ENCODE results near the gene THRA.

The THRA gene

GRCh38 chr17:40027614-40028012 is 35.2 kb upstream of the THRA start:
- DNase-seq = no peak

GRCh38 chr17:40028595-40028994 is 34.2 kb upstream of the THRA start:
- DNase-seq = no peak

- no peak for DNase-seq
Measured at GRCh38 chr17:40031706-40032105, 31.1 kb upstream of the THRA start.

GRCh38 chr17:40032322-40033320 is 30.1 kb upstream of the THRA start:
- no peak for DNase-seq

- no peak for DNase-seq
Measured at GRCh38 chr17:40033339-40033738, 29.4 kb upstream of the THRA start.

GRCh38 chr17:40034426-40035161 is 28.2 kb upstream of the THRA start:
- no peak for DNase-seq

- DNase-seq = no peak
Measured at GRCh38 chr17:40035162-40035559, 27.6 kb upstream of the THRA start.

GRCh38 chr17:40038882-40039513 is 23.8 kb upstream of the THRA start:
- no peak for DNase-seq

- DNase-seq = no peak
Measured at GRCh38 chr17:40041196-40041595, 21.6 kb upstream of the THRA start.

- no peak for DNase-seq
Measured at GRCh38 chr17:40056379-40057015, 6.3 kb upstream of the THRA start.

GRCh38 chr17:40058186-40058784 is 4.5 kb upstream of the THRA start:
- DNase-seq = no peak

GRCh38 chr17:40058865-40059264 is 3.9 kb upstream of the THRA start:
- DNase-seq = no peak

GRCh38 chr17:40059729-40060475 is 2.9 kb upstream of the THRA start:
- no peak for DNase-seq

- DNase-seq = no peak
Measured at GRCh38 chr17:40060887-40061608, 1.7 kb upstream of the THRA start.

GRCh38 chr17:40061609-40062038 is 1.1 kb upstream of the THRA start:
- no peak for DNase-seq

GRCh38 chr17:40063187-40063771 is 514 bp downstream of the THRA start:
- no peak for DNase-seq

- DNase-seq = no peak
Measured at GRCh38 chr17:40063901-40064531, 1.3 kb downstream of the THRA start.

GRCh38 chr17:40064971-40065768 is 2.4 kb downstream of the THRA start:
- no peak for DNase-seq
